Panc1 (cell line): ENCODE measurements around the gene CFAP45. TPM values are rescaled to one million over a fixed set of nuclear protein-coding genes. Genes with fewer than 3 reads are reported as not detected.

Experiments
- ATAC-seq: fragments of 200-7000 bp; cut with Tn5 transposase; 2 replicates; pipeline ENCODE4 v1.9.1; 2020; ENCODE audit warnings: mild to moderate bottlenecking, moderate library complexity
- BruUV-seq: library from RNA; stranded (reverse); fragments of 400-500 nt; replicated peaks from 2 replicates; lab custom pipeline; 2021; lab: Mats Ljungman, UMichigan
- CTCF ChIA-PET: fragments of 300-600 bp; sonication (Branson Sonifier 250); formaldehyde crosslinking; loops from one replicate; lab custom pipeline; 2022; ENCODE audit warnings: antibody characterized with exemption; lab: Charles Lee
- POLR2A ChIA-PET: fragments of 300-600 bp; sonication (Branson Sonifier 250); formaldehyde crosslinking; loops from one replicate; lab custom pipeline; 2022; ENCODE audit warnings: antibody characterized with exemption; lab: Charles Lee
- DNase-seq: peaks from one replicate; pipeline ENCODE4 v3.0.0-alpha.2; 2010; ENCODE audit warnings: low read depth, low spot score
- H3K27ac ChIP-seq: 2 replicates; pipeline ENCODE4 v1.5.1; 2011; ENCODE audit warnings: mild to moderate bottlenecking, low read length, inconsistent platforms
- H3K27me3 ChIP-seq: fragments of 200-500 bp; sonication (Bioruptor generic); 2 replicates; pipeline ENCODE4 v1.6.0; 2014; ENCODE audit warnings: low read length, inconsistent platforms; ENCODE audit not compliant: control insufficient read depth, insufficient read depth
- H3K36me3 ChIP-seq: fragments of 200-500 bp; sonication (Bioruptor generic); 2 replicates; pipeline ENCODE4 v1.5.1; 2014; ENCODE audit warnings: inconsistent platforms, mild to moderate bottlenecking, low read length, moderate library complexity; ENCODE audit not compliant: control insufficient read depth, insufficient read depth
- H3K4me1 ChIP-seq: 2 replicates; pipeline ENCODE4 v1.5.1; 2011; ENCODE audit warnings: inconsistent platforms, mild to moderate bottlenecking, low read length, moderate library complexity; ENCODE audit not compliant: control insufficient read depth, insufficient read depth
- H3K4me3 ChIP-seq, 2 experiments: 2 replicates each; pipeline ENCODE4 v1.5.1; 2011 to 2012; ENCODE audit warnings: low read depth in 2 of 2, low read length in 2 of 2, mild to moderate bottlenecking in 2 of 2, inconsistent platforms in 1 of 2, moderate library complexity in 1 of 2
- H3K9me3 ChIP-seq: fragments of 200-500 bp; sonication (Bioruptor generic); 2 replicates; pipeline ENCODE4 v1.5.1; 2014; ENCODE audit warnings: low read depth, mild to moderate bottlenecking, inconsistent platforms, low read length, moderate library complexity; ENCODE audit not compliant: control insufficient read depth, insufficient read depth
- CTCF ChIP-seq: fragments of 450-650 bp; IDR thresholded peaks from 2 replicates; pipeline ENCODE4 v1.5.1; 2017; ENCODE audit warnings: mild to moderate bottlenecking
- POLR2AphosphoS5 ChIP-seq: IDR thresholded peaks from 2 replicates; pipeline ENCODE4 v1.6.1; 2012; ENCODE audit warnings: mild to moderate bottlenecking, low read depth, low read length, moderate library complexity
- SIN3A ChIP-seq: IDR thresholded peaks from 2 replicates; pipeline ENCODE4 v1.6.1; 2012; ENCODE audit warnings: low read depth, mild to moderate bottlenecking, low read length, moderate library complexity, borderline replicate concordance; ENCODE audit not compliant: insufficient read depth
- TCF7L2 ChIP-seq: IDR thresholded peaks from 2 replicates; pipeline ENCODE4 v1.6.1; 2011; ENCODE audit warnings: mild to moderate bottlenecking, low read depth, low read length, inconsistent platforms
- in situ Hi-C: cut with HindIII; loops from 2 replicates; pipeline ENCODE4 v1.10.0; 2016; ENCODE audit warnings: low sequenced_read_pairs, low pct_unique_long_range_greater_than_20kb
- intact Hi-C: fragments of 100-400 bp; cut with micrococcal nuclease; formaldehyde crosslinking; loops from one replicate; pipeline ENCODE4 v1.10.0; 2022; ENCODE audit not compliant: unreplicated experiment
- total RNA-seq: library from RNA; stranded (reverse); gene quantifications from one replicate; pipeline ENCODE4 v1.2.1, GENCODE V29; 2021; ENCODE audit not compliant: unreplicated experiment

CFAP45 gene
- total RNA-seq, 1 experiment from 2014 or later = 1.6 TPM

GRCh38 chr1:159866905-159867663, 32.9 kb downstream of the CFAP45 start:
- Histone ChIP-seq H3K4me1 (no peaks in the 10 kb centered on the region), H3K9me3 (no peaks in the 10 kb centered on the region), H3K4me3 (no peak overlapping the region), H3K27ac (no peak overlapping the region), H3K36me3 (no peaks in the 10 kb centered on the region), H3K27me3 (no peaks in the 10 kb centered on the region)
- DNase-seq (no peak), ATAC-seq (no peak)
- BruUV-seq = no TSS peak
- TF ChIP-seq SIN3A (no peak), CTCF (no peak), POLR2AphosphoS5 (no peak)
- ChIA-PET POLR2A (no interaction called here), CTCF (no interaction called here)
- in situ Hi-C loops = no loop called here
- intact Hi-C loops = no loop called here

GRCh38 chr1:159866066-159866465, 33.9 kb downstream of the CFAP45 start:
- H3K36me3 ChIP-seq = no peaks in the 10 kb centered on the region
- CTCF ChIA-PET = no interaction called here
- DNase-seq (no peak), ATAC-seq (no peak)
- no peaks in the 10 kb centered on the region for H3K4me1 ChIP-seq
- H3K27ac ChIP-seq = no peak overlapping the region
- H3K9me3 ChIP-seq = no peaks in the 10 kb centered on the region
- H3K27me3 ChIP-seq = no peaks in the 10 kb centered on the region
- intact Hi-C loops (no loop called here), in situ Hi-C loops (no loop called here)
- no TSS peak for BruUV-seq
- no peak for TF ChIP-seq TCF7L2
- no peak for TF ChIP-seq CTCF
- TF ChIP-seq POLR2AphosphoS5 = no peak
- no peak for TF ChIP-seq SIN3A
- H3K4me3 ChIP-seq = no peak overlapping the region
- POLR2A ChIA-PET = no interaction called here

- no peak for DNase-seq
- no peaks in the 10 kb centered on the region for H3K9me3 ChIP-seq
- CTCF ChIA-PET = no interaction called here
- in situ Hi-C loops = no loop called here
- no peak for TF ChIP-seq POLR2AphosphoS5
- H3K27me3 ChIP-seq = no peaks in the 10 kb centered on the region
- no peaks in the 10 kb centered on the region for H3K4me1 ChIP-seq
- no peaks in the 10 kb centered on the region for H3K36me3 ChIP-seq
- H3K4me3 ChIP-seq = no peak overlapping the region
- intact Hi-C loops = no loop called here
- no TSS peak for BruUV-seq
- ATAC-seq = no peak
- POLR2A ChIA-PET = no interaction called here
- no peak overlapping the region for H3K27ac ChIP-seq
Measured at GRCh38 chr1:159864262-159864661, 35.7 kb downstream of the CFAP45 start.
